ENCODE data around the gene CFAP210. TPM values are rescaled to one million over a fixed set of nuclear protein-coding genes. Genes with fewer than 3 reads are reported as not detected.
"Not testable (repeated sequence)": the region's sequence is repeated elsewhere in the genome, so short reads cannot be mapped to it uniquely, and the experiment has no call there.

CFAP210 gene
- total and polyA plus RNA-seq, 10 of the 15 experiments (the other 5 are each of a cell fraction or from before 2014, with no cell fraction given), result not detected

DNA sequence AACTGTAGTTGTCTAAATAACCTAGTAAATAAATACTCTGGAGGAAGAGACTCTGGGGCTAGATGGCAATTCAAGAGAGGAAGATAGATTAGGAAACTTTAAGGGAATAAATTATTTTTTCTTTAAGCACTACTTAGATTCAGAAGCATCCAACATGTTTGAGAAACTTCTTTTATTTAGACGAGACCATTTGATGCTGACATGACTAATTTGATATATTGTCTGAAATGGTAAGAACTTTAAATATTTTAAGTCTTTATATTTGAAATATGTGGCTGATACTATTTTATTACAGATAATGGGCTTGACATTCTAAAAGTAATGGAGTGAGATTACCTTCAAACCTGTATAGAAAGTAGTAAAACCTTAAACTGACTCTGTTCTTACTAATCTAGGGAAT, 73.7 kb downstream of the CFAP210 start (continued):
- TF ChIP-seq SUPT20H (IDR thresholded peaks at IDR 0.05; ENCODE audit: borderline replicate concordance, control insufficient read depth, low read depth, low read length), result no peak
- TF ChIP-seq KAT2A (conservative IDR thresholded peaks at IDR 0.05; ENCODE audit: control insufficient read depth, low read depth, low read length), result no peak
- TF ChIP-seq MTA3 (IDR thresholded peaks at IDR 0.05; ENCODE audit: borderline replicate concordance, low read length), result no peak

- TF ChIP-seq ATF2 (IDR thresholded peaks at IDR 0.05; ENCODE audit: low read length) (no peak), ZSCAN29 (IDR thresholded peaks at IDR 0.05) (no peak), ATF7 (IDR thresholded peaks at IDR 0.05; ENCODE audit: low read depth) (no peak), ZNF217 (IDR thresholded peaks at IDR 0.05) (no peak), HDAC6 (IDR thresholded peaks at IDR 0.05; ENCODE audit: unreplicated experiment) (no peak)
- in situ Hi-C loops (cut with MboI), result no loop called here
- CTCF ChIA-PET, result no interaction called here
Measured at GRCh38 chr2:169619946-169620345, 74.3 kb downstream of the CFAP210 start.

GRCh38 chr2:169615982-169616381, 78.2 kb downstream of the CFAP210 start:
- H2AFZ ChIP-seq (ENCODE audit: control insufficient read depth, low read depth, low read length); H3K9ac ChIP-seq (ENCODE audit: control insufficient read depth, insufficient read depth, low read length); H3K9me3 ChIP-seq (replicated peaks; ENCODE audit: control insufficient read depth, insufficient read depth, low read length); H3K4me2 ChIP-seq (ENCODE audit: control insufficient read depth, insufficient read depth); H3K79me2 ChIP-seq (ENCODE audit: control insufficient read depth, insufficient read depth, low read length); H3K4me3 ChIP-seq; POLR2A ChIA-PET; DNase-seq (ENCODE audit: low read depth, low spot score); H3K4me1 ChIP-seq (ENCODE audit: control insufficient read depth, insufficient read depth, low read length); H4K20me1 ChIP-seq (ENCODE audit: control insufficient read depth, insufficient read depth); CTCF ChIA-PET; BruUV-seq (replicated peaks); intact Hi-C loops (cut with micrococcal nuclease; ENCODE audit: unreplicated experiment); H3K27ac ChIP-seq (ENCODE audit: control insufficient read depth, insufficient read depth); ATAC-seq; RAD21 ChIA-PET (ENCODE audit: unreplicated experiment); SMC1A ChIA-PET (ENCODE audit: uncharacterized antibody, unreplicated experiment); in situ Hi-C loops (cut with MboI); H3K27me3 ChIP-seq (replicated peaks in 1 of 2; ENCODE audit: control insufficient read depth in 2 of 2, insufficient read depth in 2 of 2, low read length in 1 of 2); FAIRE-seq: not testable (repeated sequence)
- peaks cover 2 to 37% of the 10 kb centered on the region in 2 experiments for H3K36me3 ChIP-seq (ENCODE audit: control insufficient read depth in 2 of 2, insufficient read depth in 2 of 2, low read length in 1 of 2)
- whole genome bisulfite sequencing (ENCODE audit: insufficient coverage, insufficient replicate concordance, low lambda C conversion rate, missing lambda C conversion rate), result 100% methylated on average over 1 of the region's 1 CpG

More at GRCh38 chr2:169619946-169620345, 74.3 kb downstream of the CFAP210 start:
- POLR2A ChIA-PET, result no interaction called here
- no peak for ATAC-seq
- H3K27ac ChIP-seq (ENCODE audit: control insufficient read depth, insufficient read depth), result no peak overlapping the region
- DNase-seq (ENCODE audit: low read depth, low spot score), result no peak
- RAD21 ChIA-PET (ENCODE audit: unreplicated experiment), result no interaction called here
- H3K36me3 ChIP-seq (ENCODE audit: control insufficient read depth in 2 of 2, insufficient read depth in 2 of 2, low read length in 1 of 2), result peaks cover 4 to 20% of the 10 kb centered on the region in 2 experiments
- H3K4me3 ChIP-seq, result no peak overlapping the region
- peaks cover 5% of the 10 kb centered on the region; the same call in 2 of the 3 replicates for H3K9me3 ChIP-seq (replicated peaks; ENCODE audit: control insufficient read depth, insufficient read depth, low read length)
- SMC1A ChIA-PET (ENCODE audit: uncharacterized antibody, unreplicated experiment), result no interaction called here
- 65% methylated on average over 3 of the region's 3 CpGs for WGBS (ENCODE audit: insufficient coverage, insufficient replicate concordance, low lambda C conversion rate, missing lambda C conversion rate)
- no peak for FAIRE-seq
- H2AFZ ChIP-seq (ENCODE audit: control insufficient read depth, low read depth, low read length), result no peak overlapping the region
- H3K27me3 ChIP-seq (replicated peaks in 1 of 2; ENCODE audit: control insufficient read depth in 2 of 2, insufficient read depth in 2 of 2, low read length in 1 of 2), result no peaks in the 10 kb centered on the region
- H3K4me2 ChIP-seq (ENCODE audit: control insufficient read depth, insufficient read depth), result no peak overlapping the region
- no peaks in the 10 kb centered on the region for H4K20me1 ChIP-seq (ENCODE audit: control insufficient read depth, insufficient read depth)
- BruUV-seq (replicated peaks), result no TSS peak
- no peaks in the 10 kb centered on the region; the same call in 1 of the 2 replicates for H3K79me2 ChIP-seq (ENCODE audit: control insufficient read depth, insufficient read depth, low read length)
- H3K4me1 ChIP-seq (ENCODE audit: control insufficient read depth, insufficient read depth, low read length), result no peaks in the 10 kb centered on the region
- no peak overlapping the region for H3K9ac ChIP-seq (ENCODE audit: control insufficient read depth, insufficient read depth, low read length)
- intact Hi-C loops (cut with micrococcal nuclease; ENCODE audit: unreplicated experiment), result no loop called here

Data from GM12878 (cell line).